Parathyroid adenoma (tissue), 2 donors: ENCODE measurements around the gene AZIN2.

ENCODE experiments used
- H2AFZ ChIP-seq: fragments of 300-600 bp; sonication (generic); one replicate; pipeline ENCODE4 v1.7.0; 2017; ENCODE audit warnings: antibody characterized with exemption, mild to moderate bottlenecking
- H3K27ac ChIP-seq: fragments of 300-600 bp; sonication (generic); one replicate; pipeline ENCODE4 v1.7.0; 2017
- H3K27me3 ChIP-seq: fragments of 300-600 bp; sonication (generic); one replicate; pipeline ENCODE4 v1.7.0; 2017; ENCODE audit warnings: low read length; ENCODE audit not compliant: control insufficient read depth, insufficient read depth
- H3K36me3 ChIP-seq: fragments of 300-600 bp; sonication (generic); one replicate; pipeline ENCODE4 v1.7.0; 2017; ENCODE audit warnings: low read length; ENCODE audit not compliant: control insufficient read depth, insufficient read depth
- H3K4me1 ChIP-seq: fragments of 300-600 bp; sonication (generic); one replicate; pipeline ENCODE4 v1.7.0; 2017; ENCODE audit warnings: control low read depth
- H3K4me2 ChIP-seq: fragments of 300-600 bp; sonication (generic); one replicate; pipeline ENCODE4 v1.7.0; 2017; ENCODE audit warnings: low read length
- H3K4me3 ChIP-seq: fragments of 300-600 bp; sonication (generic); one replicate; pipeline ENCODE4 v1.7.0; 2017; ENCODE audit warnings: low read depth, low read length
- H3K79me2 ChIP-seq: fragments of 300-600 bp; sonication (generic); one replicate; pipeline ENCODE4 v1.7.0; 2017; ENCODE audit warnings: control low read depth
- H3K9ac ChIP-seq: fragments of 300-600 bp; sonication (generic); one replicate; pipeline ENCODE4 v1.7.0; 2017; ENCODE audit warnings: mild to moderate bottlenecking
- H3K9me3 ChIP-seq: fragments of 300-600 bp; sonication (generic); one replicate; pipeline ENCODE4 v1.7.0; 2017; ENCODE audit warnings: low read length; ENCODE audit not compliant: control insufficient read depth
- TF ChIP-seq, protein P1 (sequence below): fragments of 300-600 bp; sonication (generic); IDR thresholded peaks from one replicate; pipeline ENCODE4 v1.7.0; 2017; ENCODE audit warnings: antibody characterized with exemption, mild to moderate bottlenecking
- donor health status: primary hyperparathyroidism.

The AZIN2 gene

GRCh38 chr1:33158366-33158765 lies 77.4 kb downstream of the AZIN2 start:
- H3K79me2 ChIP-seq: no peaks in the 10 kb centered on the region
- no peaks in the 10 kb centered on the region for H3K27me3 ChIP-seq
- TF ChIP-seq, protein P1, sequence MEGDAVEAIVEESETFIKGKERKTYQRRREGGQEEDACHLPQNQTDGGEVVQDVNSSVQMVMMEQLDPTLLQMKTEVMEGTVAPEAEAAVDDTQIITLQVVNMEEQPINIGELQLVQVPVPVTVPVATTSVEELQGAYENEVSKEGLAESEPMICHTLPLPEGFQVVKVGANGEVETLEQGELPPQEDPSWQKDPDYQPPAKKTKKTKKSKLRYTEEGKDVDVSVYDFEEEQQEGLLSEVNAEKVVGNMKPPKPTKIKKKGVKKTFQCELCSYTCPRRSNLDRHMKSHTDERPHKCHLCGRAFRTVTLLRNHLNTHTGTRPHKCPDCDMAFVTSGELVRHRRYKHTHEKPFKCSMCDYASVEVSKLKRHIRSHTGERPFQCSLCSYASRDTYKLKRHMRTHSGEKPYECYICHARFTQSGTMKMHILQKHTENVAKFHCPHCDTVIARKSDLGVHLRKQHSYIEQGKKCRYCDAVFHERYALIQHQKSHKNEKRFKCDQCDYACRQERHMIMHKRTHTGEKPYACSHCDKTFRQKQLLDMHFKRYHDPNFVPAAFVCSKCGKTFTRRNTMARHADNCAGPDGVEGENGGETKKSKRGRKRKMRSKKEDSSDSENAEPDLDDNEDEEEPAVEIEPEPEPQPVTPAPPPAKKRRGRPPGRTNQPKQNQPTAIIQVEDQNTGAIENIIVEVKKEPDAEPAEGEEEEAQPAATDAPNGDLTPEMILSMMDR: no peak
- H3K4me1 ChIP-seq: no peaks in the 10 kb centered on the region
- H3K36me3 ChIP-seq: no peaks in the 10 kb centered on the region
- no peak overlapping the region for H3K9ac ChIP-seq
- no peak overlapping the region for H3K4me3 ChIP-seq
- H3K27ac ChIP-seq: no peak overlapping the region
- no peak overlapping the region for H3K4me2 ChIP-seq
- H2AFZ ChIP-seq: no peak overlapping the region
- H3K9me3 ChIP-seq: no peaks in the 10 kb centered on the region

DNA sequence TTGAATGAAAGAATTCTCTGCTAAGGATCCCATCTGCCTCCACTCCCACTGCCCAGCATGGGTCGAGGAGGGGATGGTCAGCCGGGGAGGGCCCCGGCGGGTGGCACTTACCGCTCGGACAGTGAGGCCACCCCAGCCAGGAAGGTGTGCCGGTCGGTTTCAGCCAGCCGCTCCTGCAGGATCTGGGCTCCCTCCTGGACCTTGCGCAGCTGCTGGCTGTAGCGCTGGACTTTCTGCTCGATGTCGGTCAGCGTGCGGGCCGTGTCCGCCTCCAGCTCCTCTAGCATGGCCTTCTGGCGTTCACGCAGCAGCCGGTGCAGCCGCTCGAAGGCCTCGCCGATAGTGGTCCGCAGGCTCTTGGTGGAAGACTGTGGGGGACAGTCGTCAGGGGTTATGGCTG lies 78.6 kb downstream of the AZIN2 start:
- Histone ChIP-seq H3K27ac (no peak overlapping the region), H3K9me3 (no peaks in the 10 kb centered on the region), H3K4me2 (no peak overlapping the region), H2AFZ (no peak overlapping the region), H3K79me2 (no peaks in the 10 kb centered on the region), H3K27me3 (no peaks in the 10 kb centered on the region), H3K9ac (no peak overlapping the region), H3K4me3 (no peak overlapping the region), H3K4me1 (no peaks in the 10 kb centered on the region), H3K36me3 (no peaks in the 10 kb centered on the region)
- TF ChIP-seq, protein P1: no peak

- no peak overlapping the region for H3K9ac ChIP-seq
- no peak overlapping the region for H3K4me2 ChIP-seq
- H3K79me2 ChIP-seq: no peaks in the 10 kb centered on the region
- H3K9me3 ChIP-seq: no peaks in the 10 kb centered on the region
- H3K27ac ChIP-seq: no peak overlapping the region
- TF ChIP-seq, protein P1: no peak
- H2AFZ ChIP-seq: no peak overlapping the region
- H3K4me1 ChIP-seq: no peaks in the 10 kb centered on the region
- no peaks in the 10 kb centered on the region for H3K27me3 ChIP-seq
- no peaks in the 10 kb centered on the region for H3K36me3 ChIP-seq
- H3K4me3 ChIP-seq: no peak overlapping the region
These were observed 80.2 kb downstream of the AZIN2 start for GRCh38 chr1:33161061-33161681.

DNA sequence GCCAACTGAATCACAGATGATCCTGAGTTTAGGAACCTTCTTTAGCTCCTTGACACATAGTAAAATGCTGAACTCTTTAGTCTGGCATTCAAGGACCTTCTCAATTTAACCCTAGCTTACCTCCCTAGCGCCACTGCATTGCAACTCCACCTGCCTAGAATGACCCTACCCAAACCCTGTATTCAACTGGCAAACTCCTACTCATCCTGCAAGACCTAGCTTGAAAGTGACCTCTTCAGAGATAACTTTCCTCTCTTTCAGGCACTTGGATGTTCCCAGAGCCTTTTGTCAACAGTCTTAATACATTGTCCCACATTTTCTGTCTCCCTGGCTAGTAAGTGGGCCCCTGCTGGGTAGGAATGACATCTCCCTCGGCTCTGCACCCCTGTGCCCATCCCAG lies 81.2 kb downstream of the AZIN2 start:
- no peak overlapping the region for H3K27ac ChIP-seq
- no peaks in the 10 kb centered on the region for H3K79me2 ChIP-seq
- no peak overlapping the region for H3K4me2 ChIP-seq
- no peaks in the 10 kb centered on the region for H3K9me3 ChIP-seq
- no peaks in the 10 kb centered on the region for H3K36me3 ChIP-seq
- no peaks in the 10 kb centered on the region for H3K4me1 ChIP-seq
- H3K4me3 ChIP-seq: no peak overlapping the region
- TF ChIP-seq, protein P1: no peak
- no peak overlapping the region for H2AFZ ChIP-seq
- H3K9ac ChIP-seq: no peak overlapping the region
- H3K27me3 ChIP-seq: no peaks in the 10 kb centered on the region
